ENCODE results near the gene SIRPD. TPM values are rescaled to one million over a fixed set of nuclear protein-coding genes. Genes with fewer than 3 reads are reported as not detected.

SIRPD gene
- total and polyA plus RNA-seq, 2 of the 8 experiments (the other 6 are each of a cell fraction or from before 2014, with no cell fraction given) = not detected

GRCh38 chr20:1563598-1563997 lies 6.1 kb upstream of the SIRPD start:
- H3K56ac ChIP-seq (replicated peaks; ENCODE audit: insufficient read length, low read depth, low read length) = no peak overlapping the region
- no peak overlapping the region for H2BK5ac ChIP-seq (ENCODE audit: low read depth, low read length)
- FAIRE-seq = no peak
- no peaks in the 10 kb centered on the region for H3K36me3 ChIP-seq (ENCODE audit: control insufficient read depth in 2 of 4, insufficient read depth in 4 of 4, low read length in 3 of 4)
- POLR2A ChIA-PET (ENCODE audit: partially characterized antibody) = no interaction called here
- H3K4me3 ChIP-seq (ENCODE audit: extremely low read depth in 1 of 4, insufficient read depth in 2 of 4, low read depth in 3 of 4, low read length in 4 of 4) = no peak overlapping the region
- H3K27me3 ChIP-seq (replicated peaks in 1 of 4; ENCODE audit: control insufficient read depth in 3 of 4, extremely low read depth in 1 of 4, insufficient read depth in 3 of 4, low read length in 3 of 4) = no peaks in the 10 kb centered on the region
- H3K14ac ChIP-seq (ENCODE audit: insufficient read length) = no peak overlapping the region
- H3K23ac ChIP-seq (ENCODE audit: insufficient read length) = no peak overlapping the region
- no peak overlapping the region for H2BK12ac ChIP-seq (ENCODE audit: low read depth, low read length)
- H3K9me3 ChIP-seq (ENCODE audit: insufficient read depth in 2 of 2, low read depth in 1 of 2, low read length in 1 of 2) = no peaks in the 10 kb centered on the region
- H3K4ac ChIP-seq (replicated peaks; ENCODE audit: insufficient read length, low read depth, low read length) = no peak overlapping the region
- no peak overlapping the region for H3K9ac ChIP-seq (replicated peaks in 1 of 4; ENCODE audit: extremely low read depth in 1 of 4, low read depth in 3 of 4, low read length in 3 of 4)
- CTCF ChIA-PET (ENCODE audit: partially characterized antibody) = no interaction called here
- H3K79me2 ChIP-seq (ENCODE audit: control insufficient read depth in 1 of 2, insufficient read depth in 2 of 2, low read length in 2 of 2) = no peaks in the 10 kb centered on the region
- H2AFZ ChIP-seq (ENCODE audit: low read length) = no peak overlapping the region
- H2BK15ac ChIP-seq (ENCODE audit: low read length) = no peak overlapping the region
- H3K4me1 ChIP-seq (replicated peaks in 1 of 4; ENCODE audit: control insufficient read depth in 3 of 4, insufficient read depth in 4 of 4, low read length in 3 of 4) = 0 out of 7 replicates have a peak, but pooled peaks cover 0 to 3% (median 0%) of the 10 kb centered on the region in 4 experiments
- 100% methylated on average over 2 of the region's 2 CpGs; no CpG with 5 or more reads in 1 of the 2 experiments for WGBS, 2 experiments (ENCODE audit: extremely low coverage in 1 of 2, insufficient coverage in 1 of 2, insufficient read length in 1 of 2, insufficient replicate concordance in 2 of 2, low coverage in 1 of 2, low lambda C conversion rate in 2 of 2, missing lambda C conversion rate in 1 of 2)
- no peaks in the 10 kb centered on the region for H4K20me1 ChIP-seq (replicated peaks in 1 of 2; ENCODE audit: control insufficient read depth in 1 of 2, insufficient read depth in 2 of 2, low read length in 2 of 2)
- H2BK120ac ChIP-seq (replicated peaks; ENCODE audit: low read depth, low read length) = no peak overlapping the region
- no peak overlapping the region for H4K8ac ChIP-seq (ENCODE audit: extremely low read depth, insufficient read depth, low read length)
- no peak overlapping the region for H3K27ac ChIP-seq (ENCODE audit: low read depth, low read length)
- H3K23me2 ChIP-seq (ENCODE audit: low read depth, low read length) = no peaks in the 10 kb centered on the region
- H3K79me1 ChIP-seq (ENCODE audit: low read depth, low read length) = no peaks in the 10 kb centered on the region
- no peak overlapping the region for H2BK20ac ChIP-seq (ENCODE audit: low read length)
- H3K18ac ChIP-seq (ENCODE audit: extremely low read depth, low read length) = no peak overlapping the region
- H4K5ac ChIP-seq (ENCODE audit: insufficient read length, low read depth, low read length) = no peak overlapping the region
- DNase-seq (ENCODE audit: low read depth in 1 of 2, low spot score in 2 of 2) = no peak
- no peak overlapping the region for H3K4me2 ChIP-seq (ENCODE audit: insufficient read depth in 1 of 2, low read depth in 2 of 2, low read length in 2 of 2)
- H4K91ac ChIP-seq (replicated peaks; ENCODE audit: insufficient read length, low read length) = no peak overlapping the region
- no peak overlapping the region for H2AK5ac ChIP-seq (ENCODE audit: low read depth, low read length)
- TF ChIP-seq KDM1A (IDR thresholded peaks at IDR 0.05; ENCODE audit: borderline replicate concordance, low read length) (no peak), E2F6 (IDR thresholded peaks at IDR 0.05) (no peak), NRF1 (IDR thresholded peaks at IDR 0.05; ENCODE audit: low read depth, low read length) (no peak), RFX5 (IDR thresholded peaks at IDR 0.05; ENCODE audit: borderline replicate concordance, low read depth, low read length) (no peak), BRCA1 (IDR thresholded peaks at IDR 0.05; ENCODE audit: low read depth, low read length) (no peak), POLR2A (IDR thresholded peaks at IDR 0.05; ENCODE audit: control extremely low read depth in 1 of 2, low read depth in 2 of 2, low read length in 2 of 2) (no peak), RBBP5 (IDR thresholded peaks at IDR 0.05; ENCODE audit: borderline replicate concordance, low read depth, low read length) (no peak)

Data from H1 (cell line).